HCT116 (cell line): ENCODE results near the gene RABIF. TPM values are rescaled to one million over a fixed set of nuclear protein-coding genes. Genes with fewer than 3 reads are reported as not detected.

Experiments used
- ATAC-seq: fragments of 200-7000 bp; cut with Tn5 transposase; 2 replicates; pipeline ENCODE4 v1.9.1; 2020; ENCODE audit warnings: mild to moderate bottlenecking, moderate library complexity
- BruUV-seq: library from RNA; stranded (reverse); fragments of 400-500 nt; replicated peaks from 2 replicates; lab custom pipeline; 2021; lab: Mats Ljungman, UMichigan
- CTCF ChIA-PET: fragments of 300-600 bp; sonication (Branson Sonifier 250); formaldehyde crosslinking; loops from one replicate; lab custom pipeline; 2021; ENCODE audit warnings: antibody characterized with exemption; lab: Charles Lee
- POLR2A ChIA-PET: fragments of 300-600, 350-600 bp; sonication (Branson Sonifier 250); formaldehyde crosslinking; loops from one replicate; lab custom pipeline; 2021; ENCODE audit warnings: antibody characterized with exemption; lab: Charles Lee
- RAD21 ChIA-PET, 2 experiments: fragments of 300-600 bp; sonication (Branson Sonifier 250); formaldehyde crosslinking; loops; one replicate each; lab custom pipeline; 2023; ENCODE audit warnings: low total read pairs in 2 of 2; ENCODE audit not compliant: uncharacterized antibody in 2 of 2, unreplicated experiment in 2 of 2, low non-redundant PET in 1 of 2; lab: Charles Lee
- DNase-seq: peaks from one replicate; pipeline ENCODE4 v3.0.0-alpha.2; 2010; ENCODE audit warnings: low read depth, low spot score
- H2AFZ ChIP-seq: fragments of 200-600 bp; shearing (Covaris generic), sonication (generic); 2 replicates; pipeline ENCODE4 v1.6.1; 2017; ENCODE audit warnings: low read depth, mixed run types, mixed read lengths, antibody characterized with exemption, low read length; ENCODE audit not compliant: poor library complexity, severe bottlenecking
- H3K27ac ChIP-seq: 2 replicates; pipeline ENCODE4 v1.5.1; 2012; ENCODE audit warnings: low read depth, low read length
- H3K27me3 ChIP-seq: fragments of 200-600 bp; sonication (generic); 2 replicates; pipeline ENCODE4 v1.6.1; 2016; ENCODE audit warnings: mixed run types, low read length, mixed read lengths; ENCODE audit not compliant: insufficient read depth
- H3K36me3 ChIP-seq, 2 experiments: fragments of 200-500 bp in 1 of 2; fragments of 200-600 bp in 1 of 2; sonication (Bioruptor generic) in 1 of 2; sonication (generic) in 1 of 2; 2 replicates each; pipeline versions ENCODE4 v1.5.1 to v1.6.1; 2014 to 2016; ENCODE audit warnings: low read length in 2 of 2, inconsistent platforms in 1 of 2, mixed read lengths in 1 of 2, mixed run types in 1 of 2; ENCODE audit not compliant: insufficient read depth in 2 of 2, control insufficient read depth in 1 of 2
- H3K4me1 ChIP-seq, 2 experiments: fragments of 200-600 bp in 1 of 2; sonication (generic) in 1 of 2; 2 replicates each; pipeline versions ENCODE4 v1.5.1 to v1.6.1; 2012 to 2017; ENCODE audit warnings: low read length in 2 of 2, inconsistent platforms in 1 of 2, mild to moderate bottlenecking in 1 of 2, mixed read lengths in 1 of 2, mixed run types in 1 of 2, moderate library complexity in 1 of 2; ENCODE audit not compliant: insufficient read depth in 2 of 2, control insufficient read depth in 1 of 2
- H3K4me2 ChIP-seq: fragments of 200-600 bp; sonication (generic); 2 replicates; pipeline ENCODE4 v1.6.1; 2017; ENCODE audit warnings: mixed run types, low read length, mixed read lengths
- H3K4me3 ChIP-seq, 2 experiments: fragments of 200-600 bp in 1 of 2; sonication (generic) in 1 of 2; replicated peaks in 1 of 2; 2 replicates each; pipeline ENCODE4 v1.5.1; 2011 to 2016; ENCODE audit warnings: low read length in 2 of 2, control low read depth in 1 of 2, low read depth in 1 of 2, mild to moderate bottlenecking in 1 of 2, mixed read lengths in 1 of 2, mixed run types in 1 of 2
- H3K79me2 ChIP-seq: fragments of 200-600 bp; sonication (generic); 2 replicates; pipeline ENCODE4 v1.6.1; 2017; ENCODE audit warnings: mild to moderate bottlenecking, mixed run types, low read length, moderate library complexity, mixed read lengths; ENCODE audit not compliant: insufficient read depth
- H3K9ac ChIP-seq: fragments of 200-600 bp; sonication (generic); 2 replicates; pipeline ENCODE4 v1.6.1; 2016; ENCODE audit warnings: low read length, mixed read lengths
- H3K9me2 ChIP-seq: fragments of 200-600 bp; sonication (generic), shearing (Covaris generic); 2 replicates; pipeline ENCODE4 v1.6.1; 2017; ENCODE audit warnings: mixed run types, mild to moderate bottlenecking, moderate library complexity; ENCODE audit not compliant: insufficient read depth
- H3K9me3 ChIP-seq, 2 experiments: fragments of 200-500 bp in 1 of 2; fragments of 200-600 bp in 1 of 2; sonication (Bioruptor generic) in 1 of 2; sonication (generic) in 1 of 2; 2 replicates each; pipeline ENCODE4 v1.6.1; 2014 to 2017; ENCODE audit warnings: low read length in 2 of 2, mixed read lengths in 2 of 2, inconsistent platforms in 1 of 2, low read depth in 1 of 2, mild to moderate bottlenecking in 1 of 2, mixed run types in 1 of 2, moderate library complexity in 1 of 2; ENCODE audit not compliant: control insufficient read depth in 1 of 2, insufficient read depth in 1 of 2
- H4K20me1 ChIP-seq: fragments of 200-600 bp; sonication (generic), shearing (Covaris generic); 2 replicates; pipeline ENCODE4 v1.6.1; 2017; ENCODE audit warnings: mixed run types, mild to moderate bottlenecking, moderate library complexity; ENCODE audit not compliant: insufficient read depth
- ATF3 ChIP-seq: IDR thresholded peaks from 2 replicates; pipeline ENCODE4 v1.6.1; 2012
- CBX3 ChIP-seq: IDR thresholded peaks from 2 replicates; pipeline ENCODE4 v1.6.1; 2012; ENCODE audit warnings: low read depth
- CEBPB ChIP-seq: IDR thresholded peaks from 2 replicates; pipeline ENCODE4 v1.6.1; 2012; ENCODE audit warnings: low read depth
- CTCF ChIP-seq, 3 experiments: fragments of 200-600 bp in 1 of 3; sonication (generic) in 1 of 3; IDR thresholded peaks in 2 of 3; conservative IDR thresholded peaks in 1 of 3; 2 replicates each; pipeline ENCODE4 v1.5.1; 2012 to 2017; ENCODE audit warnings: low read depth in 2 of 3, low read length in 2 of 3, antibody characterized with exemption in 1 of 3, borderline replicate concordance in 1 of 3, control low read depth in 1 of 3, mild to moderate bottlenecking in 1 of 3, mixed read lengths in 1 of 3, mixed run types in 1 of 3, moderate library complexity in 1 of 3; ENCODE audit not compliant: insufficient read depth in 1 of 3
- EGR1 ChIP-seq: IDR thresholded peaks from 2 replicates; pipeline ENCODE4 v1.6.1; 2012; ENCODE audit warnings: low read depth
- ELF1 ChIP-seq: IDR thresholded peaks from 2 replicates; pipeline ENCODE4 v1.6.1; 2012; ENCODE audit warnings: low read depth, borderline replicate concordance
- EZH2 ChIP-seq: fragments of 200-600 bp; sonication (generic); IDR thresholded peaks from 2 replicates; pipeline ENCODE4 v1.6.1; 2017; ENCODE audit warnings: antibody characterized with exemption, mixed run types
- FOSL1 ChIP-seq: IDR thresholded peaks from 2 replicates; pipeline ENCODE4 v1.6.1; 2012; ENCODE audit warnings: low read depth
- JUND ChIP-seq: IDR thresholded peaks from 2 replicates; pipeline ENCODE4 v1.6.1; 2012
- MAX ChIP-seq: IDR thresholded peaks from 2 replicates; pipeline ENCODE4 v1.6.1; 2012
- POLR2A ChIP-seq: IDR thresholded peaks from 2 replicates; pipeline ENCODE4 v1.7.0; 2011; ENCODE audit warnings: borderline replicate concordance; ENCODE audit not compliant: insufficient read depth, insufficient read length; ENCODE audit errors: extremely low read depth
- POLR2AphosphoS5 ChIP-seq: IDR thresholded peaks from 2 replicates; pipeline ENCODE4 v1.6.1; 2011; ENCODE audit warnings: mild to moderate bottlenecking, low read depth, low read length, moderate library complexity
- RAD21 ChIP-seq: IDR thresholded peaks from 2 replicates; pipeline ENCODE4 v1.6.1; 2012; ENCODE audit warnings: low read depth, mild to moderate bottlenecking
- REST ChIP-seq: IDR thresholded peaks from 2 replicates; pipeline ENCODE4 v1.6.1; 2012; ENCODE audit warnings: low read depth
- SIN3A ChIP-seq: IDR thresholded peaks from 2 replicates; pipeline ENCODE4 v1.6.1; 2012; ENCODE audit warnings: low read depth
- SP1 ChIP-seq: IDR thresholded peaks from 2 replicates; pipeline ENCODE4 v1.6.1; 2012; ENCODE audit warnings: low read depth
- YY1 ChIP-seq: IDR thresholded peaks from 2 replicates; pipeline ENCODE4 v1.6.1; 2011; ENCODE audit warnings: low read length, low read depth, moderate library complexity, mild to moderate bottlenecking; ENCODE audit not compliant: insufficient replicate concordance; ENCODE audit errors: extremely low read depth
- ZBTB33 ChIP-seq: IDR thresholded peaks from 2 replicates; pipeline ENCODE4 v1.6.1; 2011; ENCODE audit warnings: mild to moderate bottlenecking, low read length, moderate library complexity; ENCODE audit not compliant: insufficient replicate concordance; ENCODE audit errors: extremely low read depth
- ZFX ChIP-seq: fragments of 450-650 bp; IDR thresholded peaks from 2 replicates; pipeline ENCODE4 v1.6.1; 2017
- ZNF274 ChIP-seq: fragments of 200-500 bp; sonication (Bioruptor generic); IDR thresholded peaks from 2 replicates; pipeline ENCODE4 v1.6.1; 2014; ENCODE audit warnings: mild to moderate bottlenecking, low read depth, low read length, inconsistent platforms
- intact Hi-C: fragments of 100-400 bp; cut with micrococcal nuclease; formaldehyde crosslinking; loops from 2 replicates; pipeline ENCODE4 v1.10.0; 2022
- total RNA-seq: library from RNA; stranded (reverse); gene quantifications from one replicate; pipeline ENCODE4 v1.2.1, GENCODE V29; 2021; ENCODE audit not compliant: unreplicated experiment

RABIF gene
- total RNA-seq, 1 experiment from 2014 or later: 5.4 TPM

- H3K79me2 ChIP-seq: no peaks in the 10 kb centered on the region
- ChIA-PET POLR2A (no interaction called here), CTCF (no interaction called here), RAD21 (no interaction called here)
- H3K4me1 ChIP-seq: peaks cover 0 to 4% of the 10 kb centered on the region in 2 experiments; a peak in 2 of 4 replicates
- H3K36me3 ChIP-seq: no peaks in the 10 kb centered on the region
- H4K20me1 ChIP-seq: no peaks in the 10 kb centered on the region
- H2AFZ ChIP-seq: no peak overlapping the region
- H3K27ac ChIP-seq: no peak overlapping the region
- intact Hi-C loops: loop anchor here (5.0 kb wide), 3 partner anchors 42 to 533 kb away; partner anchors contain the start of gene PCAT6
- H3K4me3 ChIP-seq: no peak overlapping the region
- H3K9me2 ChIP-seq: no peaks in the 10 kb centered on the region
- no peak for ATAC-seq
- no peak overlapping the region for H3K4me2 ChIP-seq
- H3K27me3 ChIP-seq: no peaks in the 10 kb centered on the region
- H3K9me3 ChIP-seq: no peaks in the 10 kb centered on the region
- BruUV-seq: no TSS peak
- DNase-seq: no peak
- no peak for TF ChIP-seq ELF1
- no peak for TF ChIP-seq ZFX
- TF ChIP-seq ZNF274: no peak
- no peak for TF ChIP-seq SIN3A
- TF ChIP-seq JUND: no peak
- no peak for TF ChIP-seq SP1
- TF ChIP-seq EZH2: no peak
- no peak for TF ChIP-seq CTCF (IDR thresholded peaks at IDR 0.05 in 2 of 3, conservative IDR thresholded peaks at IDR 0.05 in 1 of 3; ENCODE audit: borderline replicate concordance in 1 of 3, insufficient read depth in 1 of 3, low read depth in 2 of 3, low read length in 2 of 3)
- no peak for TF ChIP-seq POLR2A
- TF ChIP-seq RAD21: no peak
- no peak for TF ChIP-seq ZBTB33
- TF ChIP-seq YY1: no peak
- TF ChIP-seq EGR1: no peak
- TF ChIP-seq FOSL1: no peak
- TF ChIP-seq CEBPB: no peak
- no peak for TF ChIP-seq POLR2AphosphoS5
- no peak for TF ChIP-seq CBX3
- TF ChIP-seq REST: no peak
- no peak for TF ChIP-seq MAX
- TF ChIP-seq ATF3: no peak
- no peak overlapping the region for H3K9ac ChIP-seq
Observed at GRCh38 chr1:202854787-202855186, 34.2 kb downstream of the RABIF start.
